ENCODE data around the gene DHX9. TPM values are rescaled to one million over a fixed set of nuclear protein-coding genes. Genes with fewer than 3 reads are reported as not detected.

The DHX9 gene
- polyA plus RNA-seq, 1 donor from 2014 or later, result 193 TPM

DNA sequence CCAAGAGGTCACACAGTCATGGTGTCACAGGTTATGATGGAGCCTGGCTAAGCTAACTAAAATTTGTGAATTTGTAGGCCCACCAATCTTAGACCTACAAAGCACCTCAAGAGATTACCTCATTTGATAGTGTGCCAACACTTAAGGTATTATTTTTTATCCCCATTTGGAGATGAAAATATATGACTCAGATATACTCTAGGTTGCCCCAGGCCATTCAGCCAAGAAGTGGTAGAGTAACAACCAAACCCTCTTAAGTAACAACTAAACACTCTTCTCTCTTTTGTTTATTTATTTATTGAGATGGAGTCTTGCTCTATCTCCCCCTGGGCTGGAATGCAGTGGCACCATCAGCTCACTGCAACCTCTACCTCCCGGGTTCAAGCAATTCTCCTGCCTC lies 35.3 kb upstream of the DHX9 start:
- no peak for TF ChIP-seq POLR2AphosphoS5 (IDR thresholded peaks at IDR 0.05)
- TF ChIP-seq, protein P1, sequence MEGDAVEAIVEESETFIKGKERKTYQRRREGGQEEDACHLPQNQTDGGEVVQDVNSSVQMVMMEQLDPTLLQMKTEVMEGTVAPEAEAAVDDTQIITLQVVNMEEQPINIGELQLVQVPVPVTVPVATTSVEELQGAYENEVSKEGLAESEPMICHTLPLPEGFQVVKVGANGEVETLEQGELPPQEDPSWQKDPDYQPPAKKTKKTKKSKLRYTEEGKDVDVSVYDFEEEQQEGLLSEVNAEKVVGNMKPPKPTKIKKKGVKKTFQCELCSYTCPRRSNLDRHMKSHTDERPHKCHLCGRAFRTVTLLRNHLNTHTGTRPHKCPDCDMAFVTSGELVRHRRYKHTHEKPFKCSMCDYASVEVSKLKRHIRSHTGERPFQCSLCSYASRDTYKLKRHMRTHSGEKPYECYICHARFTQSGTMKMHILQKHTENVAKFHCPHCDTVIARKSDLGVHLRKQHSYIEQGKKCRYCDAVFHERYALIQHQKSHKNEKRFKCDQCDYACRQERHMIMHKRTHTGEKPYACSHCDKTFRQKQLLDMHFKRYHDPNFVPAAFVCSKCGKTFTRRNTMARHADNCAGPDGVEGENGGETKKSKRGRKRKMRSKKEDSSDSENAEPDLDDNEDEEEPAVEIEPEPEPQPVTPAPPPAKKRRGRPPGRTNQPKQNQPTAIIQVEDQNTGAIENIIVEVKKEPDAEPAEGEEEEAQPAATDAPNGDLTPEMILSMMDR (IDR thresholded peaks at IDR 0.05; ENCODE audit: poor library complexity, severe bottlenecking), result no peak
- TF ChIP-seq TAF1 (IDR thresholded peaks at IDR 0.05; ENCODE audit: low read depth), result no peak
- no peak for TF ChIP-seq EP300 (conservative IDR thresholded peaks at IDR 0.05; ENCODE audit: poor library complexity, severe bottlenecking)
- TF ChIP-seq SMC3 (conservative IDR thresholded peaks at IDR 0.05; ENCODE audit: poor library complexity), result no peak
- no peak for TF ChIP-seq EZH2 (IDR thresholded peaks at IDR 0.05; ENCODE audit: borderline replicate concordance, insufficient read depth, low read length, poor library complexity, severe bottlenecking)
- no peak for TF ChIP-seq MXI1 (conservative IDR thresholded peaks at IDR 0.05; ENCODE audit: poor library complexity, severe bottlenecking)
- TF ChIP-seq, protein P2, sequence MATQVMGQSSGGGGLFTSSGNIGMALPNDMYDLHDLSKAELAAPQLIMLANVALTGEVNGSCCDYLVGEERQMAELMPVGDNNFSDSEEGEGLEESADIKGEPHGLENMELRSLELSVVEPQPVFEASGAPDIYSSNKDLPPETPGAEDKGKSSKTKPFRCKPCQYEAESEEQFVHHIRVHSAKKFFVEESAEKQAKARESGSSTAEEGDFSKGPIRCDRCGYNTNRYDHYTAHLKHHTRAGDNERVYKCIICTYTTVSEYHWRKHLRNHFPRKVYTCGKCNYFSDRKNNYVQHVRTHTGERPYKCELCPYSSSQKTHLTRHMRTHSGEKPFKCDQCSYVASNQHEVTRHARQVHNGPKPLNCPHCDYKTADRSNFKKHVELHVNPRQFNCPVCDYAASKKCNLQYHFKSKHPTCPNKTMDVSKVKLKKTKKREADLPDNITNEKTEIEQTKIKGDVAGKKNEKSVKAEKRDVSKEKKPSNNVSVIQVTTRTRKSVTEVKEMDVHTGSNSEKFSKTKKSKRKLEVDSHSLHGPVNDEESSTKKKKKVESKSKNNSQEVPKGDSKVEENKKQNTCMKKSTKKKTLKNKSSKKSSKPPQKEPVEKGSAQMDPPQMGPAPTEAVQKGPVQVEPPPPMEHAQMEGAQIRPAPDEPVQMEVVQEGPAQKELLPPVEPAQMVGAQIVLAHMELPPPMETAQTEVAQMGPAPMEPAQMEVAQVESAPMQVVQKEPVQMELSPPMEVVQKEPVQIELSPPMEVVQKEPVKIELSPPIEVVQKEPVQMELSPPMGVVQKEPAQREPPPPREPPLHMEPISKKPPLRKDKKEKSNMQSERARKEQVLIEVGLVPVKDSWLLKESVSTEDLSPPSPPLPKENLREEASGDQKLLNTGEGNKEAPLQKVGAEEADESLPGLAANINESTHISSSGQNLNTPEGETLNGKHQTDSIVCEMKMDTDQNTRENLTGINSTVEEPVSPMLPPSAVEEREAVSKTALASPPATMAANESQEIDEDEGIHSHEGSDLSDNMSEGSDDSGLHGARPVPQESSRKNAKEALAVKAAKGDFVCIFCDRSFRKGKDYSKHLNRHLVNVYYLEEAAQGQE (IDR thresholded peaks at IDR 0.05; ENCODE audit: borderline replicate concordance), result no peak
- H3K9me2 ChIP-seq (ENCODE audit: insufficient read depth, low read length), result no peaks in the 10 kb centered on the region
- no peak overlapping the region for H3K4me3 ChIP-seq (ENCODE audit: low read length)
- H3K36me3 ChIP-seq (ENCODE audit: insufficient read depth, low read length), result no peaks in the 10 kb centered on the region
- no peak overlapping the region for H3K9ac ChIP-seq (ENCODE audit: low read length)
- H3K4me2 ChIP-seq (ENCODE audit: low read length), result no peak overlapping the region
- no peaks in the 10 kb centered on the region for H3F3A ChIP-seq (ENCODE audit: insufficient read depth, low read length, poor library complexity, severe bottlenecking)
- H2AFZ ChIP-seq (ENCODE audit: low read depth, low read length), result no peak overlapping the region
- no peak overlapping the region for H3K27ac ChIP-seq (ENCODE audit: low read length)
- H4K20me1 ChIP-seq (ENCODE audit: insufficient read depth), result no peaks in the 10 kb centered on the region
- no peaks in the 10 kb centered on the region for H3K79me2 ChIP-seq (replicated peaks; ENCODE audit: insufficient read depth, low read length)
- no peaks in the 10 kb centered on the region for H3K27me3 ChIP-seq (ENCODE audit: insufficient read depth, low read depth, low read length)
- no peaks in the 10 kb centered on the region for H3K9me3 ChIP-seq (ENCODE audit: low read length)

DNA sequence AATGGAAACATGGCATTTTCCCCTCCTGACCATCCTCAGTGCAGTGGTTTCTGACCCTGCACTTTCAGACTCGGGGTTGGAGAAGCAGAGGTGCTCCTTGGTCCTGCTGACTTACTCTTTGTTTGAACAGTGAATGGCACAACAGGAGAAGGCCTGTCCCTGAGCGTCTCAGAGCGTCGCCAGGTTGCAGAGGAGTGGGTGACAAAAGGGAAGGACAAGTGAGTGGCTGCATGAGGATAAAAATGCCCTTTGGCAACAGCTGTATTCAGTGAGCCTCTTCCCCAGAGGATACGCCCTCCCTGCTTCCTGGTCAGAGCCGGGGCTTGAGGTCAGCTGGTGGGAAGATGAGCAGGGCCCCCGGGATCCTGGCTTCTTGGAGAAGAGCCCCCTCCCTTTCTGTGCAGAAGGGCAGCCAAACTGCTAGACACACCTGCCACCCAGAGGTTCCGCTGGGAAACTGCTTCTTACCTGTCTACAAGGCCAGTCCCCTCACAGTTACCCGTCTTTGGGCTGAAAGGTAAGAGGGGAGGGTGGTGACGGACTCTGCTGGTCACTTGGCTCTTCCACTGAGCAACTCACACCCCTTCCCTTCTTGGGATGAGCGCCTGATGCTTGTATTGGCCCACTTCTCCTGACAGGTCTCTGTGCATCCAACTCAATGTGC lies 33.0 kb upstream of the DHX9 start:
- H3F3A ChIP-seq (ENCODE audit: insufficient read depth, low read length, poor library complexity, severe bottlenecking), result no peaks in the 10 kb centered on the region
- H2AFZ ChIP-seq (ENCODE audit: low read depth, low read length), result no peak overlapping the region
- no peak overlapping the region for H3K9ac ChIP-seq (ENCODE audit: low read length)
- no peaks in the 10 kb centered on the region for H3K36me3 ChIP-seq (ENCODE audit: insufficient read depth, low read length)
- no peaks in the 10 kb centered on the region for H3K27me3 ChIP-seq (ENCODE audit: insufficient read depth, low read depth, low read length)
- no peak overlapping the region for H3K4me3 ChIP-seq (ENCODE audit: low read length)
- no peaks in the 10 kb centered on the region for H3K79me2 ChIP-seq (replicated peaks; ENCODE audit: insufficient read depth, low read length)
- no peaks in the 10 kb centered on the region for H4K20me1 ChIP-seq (ENCODE audit: insufficient read depth)
- H3K9me2 ChIP-seq (ENCODE audit: insufficient read depth, low read length), result no peaks in the 10 kb centered on the region
- no peak overlapping the region for H3K4me2 ChIP-seq (ENCODE audit: low read length)
- TF ChIP-seq TAF1 (IDR thresholded peaks at IDR 0.05; ENCODE audit: low read depth), result no peak
- TF ChIP-seq, protein P2 (IDR thresholded peaks at IDR 0.05; ENCODE audit: borderline replicate concordance), result no peak
- TF ChIP-seq POLR2AphosphoS5 (IDR thresholded peaks at IDR 0.05), result no peak
- TF ChIP-seq, protein P1 (IDR thresholded peaks at IDR 0.05; ENCODE audit: poor library complexity, severe bottlenecking), result no peak
- TF ChIP-seq SMC3 (conservative IDR thresholded peaks at IDR 0.05; ENCODE audit: poor library complexity), result no peak
- no peak for TF ChIP-seq MXI1 (conservative IDR thresholded peaks at IDR 0.05; ENCODE audit: poor library complexity, severe bottlenecking)
- TF ChIP-seq RAD21 (conservative IDR thresholded peaks at IDR 0.05), result peak; percentile 36
- no peak for TF ChIP-seq EP300 (conservative IDR thresholded peaks at IDR 0.05; ENCODE audit: poor library complexity, severe bottlenecking)
- no peak overlapping the region for H3K27ac ChIP-seq (ENCODE audit: low read length)
- H3K9me3 ChIP-seq (ENCODE audit: low read length), result no peaks in the 10 kb centered on the region
